Umbilical cord (tissue), 1 donor: ENCODE results near the gene HEG1. TPM values are rescaled to one million over a fixed set of nuclear protein-coding genes. Genes with fewer than 3 reads are reported as not detected.

Experiments
- total RNA-seq: library from RNA; depleted of rRNA; stranded (reverse); fragments of >200 nt; gene quantifications from one replicate; pipeline ENCODE4 v1.2.3, GENCODE V29; 2014; ENCODE audit warnings: low replicate concordance; ENCODE audit not compliant: insufficient read depth

The HEG1 gene
- total RNA-seq, 1 donor from 2014 or later, result 33.9 TPM

Other genes starting within 250 kb of the HEG1 start
- gene ITGB5, start 168.6 kb downstream of the HEG1 start, total RNA-seq, result 143 TPM
- gene MUC13, start 121.2 kb downstream of the HEG1 start, total RNA-seq, result 1.4 TPM
- gene SLC12A8, start 156.8 kb upstream of the HEG1 start, total RNA-seq, result 29.4 TPM